ENCODE measurements around the gene NOSTRIN.
"Not testable (repeated sequence)": the region's sequence is repeated elsewhere in the genome, so short reads cannot be mapped to it uniquely, and the experiment has no call there.

NOSTRIN gene

GRCh38 chr2:168855601-168856000 is 53.2 kb downstream of the NOSTRIN start:
- TF ChIP-seq CTCF (IDR thresholded peaks at IDR 0.05; ENCODE audit: low read depth, low read length): no peak
- no peak for DNase-seq (ENCODE audit: extremely low read depth, low read depth)

GRCh38 chr2:168858146-168858545 is 55.7 kb downstream of the NOSTRIN start:
- TF ChIP-seq CTCF (IDR thresholded peaks at IDR 0.05; ENCODE audit: low read depth, low read length): no peak
- no peak for DNase-seq (ENCODE audit: extremely low read depth, low read depth)

GRCh38 chr2:168867164-168867563 is 64.7 kb downstream of the NOSTRIN start:
- not testable (repeated sequence) for DNase-seq (ENCODE audit: extremely low read depth, low read depth)

- DNase-seq (ENCODE audit: extremely low read depth, low read depth): not testable (repeated sequence)
Observed at GRCh38 chr2:168870369-168870768, 67.9 kb downstream of the NOSTRIN start.

GRCh38 chr2:168870824-168871223 is 68.4 kb downstream of the NOSTRIN start:
- not testable (repeated sequence) for DNase-seq (ENCODE audit: extremely low read depth, low read depth)

GRCh38 chr2:168874368-168875054 is 72.1 kb downstream of the NOSTRIN start:
- no peak for DNase-seq (ENCODE audit: extremely low read depth, low read depth)
- TF ChIP-seq CTCF (IDR thresholded peaks at IDR 0.05; ENCODE audit: low read depth, low read length): no peak

GRCh38 chr2:168882163-168882562 is 79.7 kb downstream of the NOSTRIN start:
- DNase-seq (ENCODE audit: extremely low read depth, low read depth): not testable (repeated sequence)

- no peak for TF ChIP-seq CTCF (IDR thresholded peaks at IDR 0.05; ENCODE audit: low read depth, low read length)
- DNase-seq (ENCODE audit: extremely low read depth, low read depth): no peak
Observed at GRCh38 chr2:168884975-168885374, 82.5 kb downstream of the NOSTRIN start.

- TF ChIP-seq CTCF (IDR thresholded peaks at IDR 0.05; ENCODE audit: low read depth, low read length): no peak
- no peak for DNase-seq (ENCODE audit: extremely low read depth, low read depth)
Observed at GRCh38 chr2:168889635-168890005, 87.2 kb downstream of the NOSTRIN start.

All from AG09319 (cell line).